ENCODE data around the gene MAP7. TPM values are rescaled to one million over a fixed set of nuclear protein-coding genes. Genes with fewer than 3 reads are reported as not detected.

The MAP7 gene
- total RNA-seq, 2 experiments from 2014 or later, result 0.45 to 0.49 TPM

- POLR2A ChIA-PET, result no interaction called here
- Histone ChIP-seq H3K9me3 (ENCODE audit: control insufficient read depth in 1 of 2, insufficient read depth in 1 of 2, low read length in 2 of 2) (no peaks in the 10 kb centered on the region), H3K27me3 (ENCODE audit: control insufficient read depth in 1 of 2, insufficient read depth in 2 of 2, low read length in 2 of 2) (no peaks in the 10 kb centered on the region), H3K27ac (ENCODE audit: low read depth in 1 of 2, low read length in 2 of 2) (no peak overlapping the region), H3K36me3 (ENCODE audit: insufficient read depth, low read length) (no peaks in the 10 kb centered on the region), H3K4me3 (ENCODE audit: low read length) (no peak overlapping the region), H3K4me1 (ENCODE audit: insufficient read depth, low read length) (peaks cover 10% of the 10 kb centered on the region)
- intact Hi-C loops (cut with DNase I, micrococcal nuclease), result no loop called here
- TF ChIP-seq CTCF (IDR thresholded peaks at IDR 0.05), result no peak
- DNase-seq (no peak), ATAC-seq (ENCODE audit: poor library complexity) (no peak)
- CTCF ChIA-PET, result no interaction called here
- no peaks in the 10 kb centered on the region for H3K36me3 Mint-ChIP-seq (ENCODE audit: low read depth)
- no peaks in the 10 kb centered on the region for H3K9me3 Mint-ChIP-seq
- H3K4me3 Mint-ChIP-seq, result no peak overlapping the region
- peaks cover 14% of the 10 kb centered on the region for H3K4me1 Mint-ChIP-seq (ENCODE audit: low read depth)
- no peak overlapping the region for H3K27ac Mint-ChIP-seq
- H3K27me3 Mint-ChIP-seq, result no peaks in the 10 kb centered on the region
Observed at GRCh38 chr6:136521427-136521826, 28.8 kb downstream of the MAP7 start.

- no peak for DNase-seq
Observed at GRCh38 chr6:136520517-136520916, 29.7 kb downstream of the MAP7 start.

GRCh38 chr6:136517582-136517981, 32.6 kb downstream of the MAP7 start:
- ChIA-PET CTCF (no interaction called here), POLR2A (no interaction called here)
- Histone ChIP-seq H3K27me3 (ENCODE audit: control insufficient read depth in 1 of 2, insufficient read depth in 2 of 2, low read length in 2 of 2) (no peaks in the 10 kb centered on the region), H3K9me3 (ENCODE audit: control insufficient read depth in 1 of 2, insufficient read depth in 1 of 2, low read length in 2 of 2) (no peaks in the 10 kb centered on the region), H3K36me3 (ENCODE audit: insufficient read depth, low read length) (no peaks in the 10 kb centered on the region), H3K4me1 (ENCODE audit: insufficient read depth, low read length) (no peaks in the 10 kb centered on the region), H3K27ac (ENCODE audit: low read depth in 1 of 2, low read length in 2 of 2) (no peak overlapping the region), H3K4me3 (ENCODE audit: low read length) (no peak overlapping the region)
- DNase-seq, result no peak
- Mint-ChIP-seq H3K36me3 (ENCODE audit: low read depth) (no peaks in the 10 kb centered on the region), H3K27ac (no peak overlapping the region), H3K4me1 (ENCODE audit: low read depth) (no peaks in the 10 kb centered on the region), H3K4me3 (no peak overlapping the region), H3K27me3 (no peaks in the 10 kb centered on the region), H3K9me3 (no peaks in the 10 kb centered on the region)
- intact Hi-C loops (cut with DNase I, micrococcal nuclease), result no loop called here
- TF ChIP-seq CTCF (IDR thresholded peaks at IDR 0.05), result no peak
- no peak for ATAC-seq (ENCODE audit: poor library complexity)

More at GRCh38 chr6:136520517-136520916, 29.7 kb downstream of the MAP7 start:
- Histone ChIP-seq H3K9me3 (ENCODE audit: control insufficient read depth in 1 of 2, insufficient read depth in 1 of 2, low read length in 2 of 2) (no peaks in the 10 kb centered on the region), H3K4me3 (ENCODE audit: low read length) (no peak overlapping the region), H3K4me1 (ENCODE audit: insufficient read depth, low read length) (peaks cover 1% of the 10 kb centered on the region), H3K27me3 (ENCODE audit: control insufficient read depth in 1 of 2, insufficient read depth in 2 of 2, low read length in 2 of 2) (no peaks in the 10 kb centered on the region), H3K36me3 (ENCODE audit: insufficient read depth, low read length) (no peaks in the 10 kb centered on the region), H3K27ac (ENCODE audit: low read depth in 1 of 2, low read length in 2 of 2) (no peak overlapping the region)
- ChIA-PET CTCF (no interaction called here), POLR2A (no interaction called here)
- Mint-ChIP-seq H3K27ac (no peak overlapping the region), H3K4me3 (no peak overlapping the region), H3K27me3 (no peaks in the 10 kb centered on the region), H3K4me1 (ENCODE audit: low read depth) (peaks cover 7% of the 10 kb centered on the region), H3K9me3 (no peaks in the 10 kb centered on the region), H3K36me3 (ENCODE audit: low read depth) (no peaks in the 10 kb centered on the region)
- intact Hi-C loops (cut with DNase I, micrococcal nuclease), result no loop called here
- no peak for ATAC-seq (ENCODE audit: poor library complexity)
- TF ChIP-seq CTCF (IDR thresholded peaks at IDR 0.05), result no peak

All from CD4-positive, alpha-beta T cell (primary cell).